Thoracic aorta endothelial cell (primary cell): ENCODE results near the gene MTF2. TPM values are rescaled to one million over a fixed set of nuclear protein-coding genes. Genes with fewer than 3 reads are reported as not detected.

ENCODE experiments used
- total RNA-seq: library from RNA; depleted of rRNA; stranded (reverse); fragments of >200 nt; gene quantifications from 2 replicates; pipeline ENCODE4 v1.2.3, GENCODE V29; 2012

MTF2 gene
- 40.3 and 44.6 TPM in 2 replicates for total RNA-seq

GRCh38 chr1:93078986-93079654, at the start of gene MTF2:
Gene MTF2, plus strand, starts transcription at chr1:93079283. Its CDS starts 244 bp downstream, at chr1:93079527.

GRCh38 chr1:93179886-93180722, 101.0 kb downstream of the MTF2 start, which contains the start of gene TMED5:
Gene TMED5, minus strand, starts transcription at chr1:93180413. Its CDS starts 171 bp downstream, at chr1:93180242.

GRCh38 chr1:93180723-93181613, 101.9 kb downstream of the MTF2 start, which contains the start of gene CCDC18:
Gene CCDC18, plus strand, starts transcription at chr1:93180724. Its CDS starts 2,638 bp downstream, at chr1:93183362.

Other genes starting within 250 kb of the MTF2 start
- gene RPL5, start 247.2 kb upstream of the MTF2 start, total RNA-seq = 1,489 and 1,517 TPM in 2 replicates
- 1.1 and 1.4 TPM in 2 replicates for gene DIPK1A, start 117.8 kb upstream of the MTF2 start, total RNA-seq
- gene TMED5, start 101.1 kb downstream of the MTF2 start, total RNA-seq = 100 and 112 TPM in 2 replicates
- 14.6 and 19.6 TPM in 2 replicates for gene CCDC18, start 101.4 kb downstream of the MTF2 start, total RNA-seq